GM13977 (cell line): Measurements from ENCODE around the gene FARS2.

Experiments
- DNase-seq: peaks from one replicate; pipeline ENCODE4 v3.0.0; 2012; ENCODE audit warnings: low spot score
- CTCF ChIP-seq: IDR thresholded peaks from 2 replicates; pipeline ENCODE4 v1.5.1; 2012; ENCODE audit warnings: mild to moderate bottlenecking, control low read depth; ENCODE audit not compliant: insufficient read depth; ENCODE audit errors: extremely low read depth, missing control alignments
- in situ Hi-C: fragments of 300-500 bp; cut with MboI; formaldehyde crosslinking; loops from one replicate; pipeline ENCODE4 v1.12.0; 2022; ENCODE audit warnings: low sequenced_read_pairs, low pct_unique_long_range_greater_than_20kb, mixed read lengths, inconsistent platforms; ENCODE audit not compliant: unreplicated experiment

The FARS2 gene

DNA sequence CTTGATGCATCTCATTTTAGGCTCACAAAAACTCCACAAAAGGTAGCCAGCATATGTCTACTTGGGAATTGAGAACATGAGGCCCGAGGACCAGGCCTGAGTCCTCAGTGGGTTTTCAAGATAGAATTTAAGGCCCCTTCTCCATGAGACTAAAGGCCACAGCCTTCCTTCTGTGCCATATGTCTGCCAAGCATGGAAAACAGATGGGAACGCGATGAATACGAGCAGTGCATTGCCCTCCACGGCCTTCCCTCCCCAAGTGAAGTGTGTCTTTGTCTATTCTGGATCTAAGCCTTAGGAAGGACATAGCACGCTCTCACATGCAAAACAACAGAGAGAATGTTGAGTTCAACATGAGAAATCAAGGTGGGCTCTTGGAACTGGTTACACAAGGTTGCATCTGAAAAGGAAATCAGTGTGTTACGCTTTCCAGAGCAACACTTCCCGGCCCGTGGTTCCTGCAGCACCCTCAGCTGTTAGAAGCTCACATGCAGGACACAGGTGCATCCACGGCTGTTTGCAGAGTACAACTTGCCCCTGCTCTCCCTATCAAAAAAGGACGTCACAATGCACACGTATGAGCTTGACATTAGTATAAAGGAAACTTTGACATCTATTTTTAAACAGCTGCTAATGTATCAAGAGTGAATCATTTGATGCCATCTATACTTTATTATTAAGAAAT lies 515.5 kb downstream of the FARS2 start:
- no peak for DNase-seq
- in situ Hi-C loops: no loop called here

DNA sequence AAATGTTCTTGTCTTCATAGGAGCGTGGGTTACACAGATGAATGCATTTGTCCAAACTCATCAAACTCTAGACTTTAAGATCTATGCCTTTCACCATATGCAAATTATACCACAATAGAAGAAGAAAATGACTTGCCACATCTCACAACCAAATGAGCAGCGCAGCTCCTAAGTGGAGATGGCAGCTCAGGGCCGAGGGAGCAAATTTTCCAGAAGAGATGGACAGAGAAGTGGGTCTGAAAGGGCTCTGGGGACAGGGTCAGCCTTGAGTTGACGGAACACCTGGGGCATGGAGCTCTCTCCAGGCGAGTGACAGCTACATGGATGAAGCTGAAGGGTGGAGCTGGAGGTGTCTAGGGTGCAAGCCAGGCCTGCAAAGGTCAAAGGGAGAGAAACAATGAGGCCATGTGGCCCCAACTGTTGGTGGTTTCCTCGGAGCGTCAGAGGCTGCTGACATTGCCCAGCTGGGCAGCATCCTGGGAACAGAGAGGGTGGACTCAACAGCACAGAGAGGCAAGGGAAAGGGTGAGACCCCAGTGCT lies 517.1 kb downstream of the FARS2 start:
- in situ Hi-C loops: no loop called here
- DNase-seq: peak; percentile 46
- no peak for TF ChIP-seq CTCF

More for the DNA sequence above, 515.5 kb downstream of the FARS2 start:
- no peak for TF ChIP-seq CTCF

GRCh38 chr6:5778906-5779305 lies 517.6 kb downstream of the FARS2 start:
- in situ Hi-C loops: no loop called here
- no peak for DNase-seq
- TF ChIP-seq CTCF: no peak

GRCh38 chr6:5781019-5781418 lies 519.7 kb downstream of the FARS2 start:
- in situ Hi-C loops: no loop called here
- TF ChIP-seq CTCF: no peak
- DNase-seq: no peak

GRCh38 chr6:5781966-5782556 lies 520.7 kb downstream of the FARS2 start:
- in situ Hi-C loops: no loop called here
- TF ChIP-seq CTCF: no peak
- DNase-seq: no peak

- TF ChIP-seq CTCF: no peak
- DNase-seq: no peak
- in situ Hi-C loops: no loop called here
These were observed 521.7 kb downstream of the FARS2 start for GRCh38 chr6:5782783-5783547.
